DMS 273 (cell line): ENCODE data around the gene RANBP3L.
A peak's percentile ranks its signal among the peaks of the same experiment; 100 is the strongest.
"Not testable (repeated sequence)": the region's sequence is repeated elsewhere in the genome, so short reads cannot be mapped to it uniquely, and the experiment has no call there.

Experiments used
- DNase-seq: peaks from one replicate; lab custom pipeline; 2025; ENCODE audit not compliant: unreplicated experiment; lab: John Stamatoyannopoulos, UW

Gene RANBP3L

DNA sequence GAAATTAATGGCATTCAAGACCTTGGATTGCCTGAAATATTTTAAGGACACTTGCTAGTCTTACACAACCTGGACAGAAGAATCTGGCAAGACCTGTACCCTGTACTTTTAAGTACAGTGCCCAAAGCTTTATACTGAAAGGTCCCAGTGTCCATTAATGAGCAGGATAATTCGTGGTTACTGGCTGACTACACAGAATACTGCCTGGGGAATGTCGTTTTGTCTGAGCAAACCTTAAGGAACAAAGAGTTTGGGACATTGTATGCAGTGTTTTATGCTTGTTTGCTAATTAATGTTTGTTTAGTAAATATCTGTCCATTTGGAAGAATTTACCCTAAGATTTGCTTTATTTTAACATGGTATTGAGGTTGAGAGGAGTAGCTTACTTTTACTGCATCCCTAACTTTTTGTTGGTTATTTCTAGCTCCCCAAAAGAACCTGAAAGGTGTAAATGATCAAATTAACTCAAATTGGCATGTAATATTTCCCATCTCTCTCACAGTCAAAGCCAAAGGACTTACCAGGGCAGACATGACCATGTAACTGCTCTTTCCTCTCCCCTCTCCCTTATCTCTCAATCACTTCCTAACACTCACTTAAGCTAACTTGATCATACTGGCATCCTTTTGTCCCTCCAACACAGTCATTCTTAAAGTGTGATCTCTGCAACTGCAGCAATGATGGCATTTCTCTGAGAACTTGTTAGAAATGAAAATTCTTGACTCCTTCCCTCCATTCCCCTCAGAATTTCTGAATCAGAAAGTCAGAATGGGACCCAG lies 15.7 kb downstream of the RANBP3L start:
- DNase-seq: no peak

DNA sequence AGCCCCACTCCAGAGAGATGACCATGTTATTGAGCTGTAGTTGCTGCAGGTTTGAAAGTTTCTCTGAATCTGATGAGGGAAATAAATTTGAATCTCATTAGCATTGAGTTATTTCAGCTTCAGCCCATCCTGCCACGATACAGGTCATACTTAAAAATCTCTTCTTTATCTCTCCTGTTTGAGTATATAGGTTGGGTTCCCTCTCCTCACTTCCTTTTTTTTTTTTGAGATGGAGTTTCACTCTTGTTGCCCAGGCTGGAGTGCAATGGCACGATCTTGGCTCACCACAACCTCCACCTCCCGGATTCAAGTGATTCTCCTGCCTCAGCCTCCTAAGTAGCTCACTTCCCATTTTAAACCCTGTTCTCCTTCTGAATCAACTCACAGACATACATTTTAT lies 17.9 kb downstream of the RANBP3L start:
- DNase-seq: not testable (repeated sequence)

DNA sequence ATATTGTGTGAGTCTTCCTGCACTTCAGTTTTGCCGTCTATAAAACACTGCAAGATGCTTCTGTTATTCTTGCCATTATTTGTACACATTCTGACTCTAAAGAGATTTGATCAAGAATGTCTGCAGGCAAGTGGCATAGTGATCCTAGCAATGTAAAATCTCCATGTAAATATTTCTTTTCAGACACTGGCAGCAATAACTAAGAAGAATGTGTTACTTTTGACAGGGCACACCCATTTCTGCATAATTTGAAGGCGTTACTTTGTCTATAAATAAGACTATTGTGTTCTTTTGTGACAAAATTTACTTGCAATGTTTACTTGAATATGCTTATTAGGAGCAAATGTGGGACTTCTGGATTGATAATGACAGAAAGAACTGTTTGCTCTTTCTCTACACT lies 20.1 kb downstream of the RANBP3L start:
- DNase-seq: no peak

DNA sequence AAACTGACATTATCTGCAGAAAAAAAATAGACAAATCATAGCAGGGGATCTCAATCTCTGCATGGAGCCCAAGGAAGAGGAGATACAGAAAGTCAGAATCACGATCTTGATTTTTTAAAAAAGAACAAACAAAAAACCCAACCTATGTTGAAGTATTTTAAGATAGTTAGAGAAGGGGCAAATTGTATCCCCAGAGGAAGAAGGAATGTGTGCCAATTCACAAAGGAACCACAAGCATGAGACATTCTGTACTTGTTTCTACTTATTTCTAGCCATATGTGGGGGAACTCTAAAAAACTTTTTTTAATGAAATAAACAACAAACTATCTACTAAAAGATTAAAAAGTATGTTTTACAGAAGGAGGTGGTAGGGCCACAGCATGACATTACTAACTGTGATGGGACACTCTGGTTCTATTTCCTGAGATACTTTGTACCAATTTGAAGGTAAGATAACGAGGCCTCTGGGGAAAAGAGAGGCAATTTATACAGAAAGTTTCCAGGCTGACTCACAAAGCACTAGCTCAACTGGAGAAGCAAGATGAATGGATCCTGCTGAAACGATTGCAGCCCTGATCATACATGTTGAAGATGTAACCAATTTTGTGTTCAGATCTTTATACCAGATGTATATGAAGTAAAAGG lies 22.5 kb downstream of the RANBP3L start:
- DNase-seq: peak; percentile 44

- DNase-seq: no peak
Measured at GRCh38 chr5:36277521-36278176, 24.1 kb downstream of the RANBP3L start.

DNA sequence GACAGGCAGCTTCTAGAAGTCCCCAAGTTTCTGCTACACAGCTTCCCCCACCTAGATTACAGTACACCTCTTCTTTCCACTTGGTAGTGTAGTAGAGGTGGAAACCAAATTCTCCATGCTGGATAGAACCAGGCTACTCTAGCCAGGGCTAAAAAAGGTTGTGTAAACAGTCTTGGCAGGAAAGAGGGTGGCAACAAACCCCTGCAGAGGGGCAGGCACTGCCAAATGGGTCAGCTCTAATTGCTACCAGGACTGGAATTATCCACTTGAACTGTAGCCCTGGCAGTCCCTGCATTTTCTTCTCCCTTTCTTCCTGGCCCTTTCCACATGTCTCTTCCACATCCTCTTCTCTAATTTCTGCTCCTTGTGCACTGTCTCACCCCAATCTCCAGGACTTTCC lies 24.8 kb downstream of the RANBP3L start:
- no peak for DNase-seq

GRCh38 chr5:36273809-36274526 lies 27.7 kb downstream of the RANBP3L start:
- no peak for DNase-seq

GRCh38 chr5:36272136-36272690 lies 29.5 kb downstream of the RANBP3L start:
- no peak for DNase-seq

- no peak for DNase-seq
Measured at GRCh38 chr5:36270876-36271575, 30.7 kb downstream of the RANBP3L start.

- DNase-seq: no peak
Measured at GRCh38 chr5:36270175-36270574, 31.5 kb downstream of the RANBP3L start.

DNA sequence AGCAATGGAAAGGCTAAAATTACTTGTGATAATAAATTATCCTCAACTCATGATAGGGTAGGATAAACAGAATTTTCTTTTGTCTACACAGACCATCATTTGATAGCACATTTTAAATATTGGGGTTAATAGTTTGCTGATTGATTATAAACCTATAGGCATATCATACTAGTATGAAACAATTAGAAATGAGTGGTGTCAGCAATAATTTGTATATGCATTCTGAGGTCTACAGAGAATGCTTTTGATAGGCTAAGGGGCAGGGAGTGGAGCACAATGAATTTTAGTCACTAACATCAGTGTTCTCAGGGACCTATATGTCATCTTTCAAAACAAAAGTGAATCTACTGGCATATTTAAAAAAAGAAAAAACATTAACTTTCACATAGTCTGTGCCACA lies 32.2 kb downstream of the RANBP3L start:
- no peak for DNase-seq

GRCh38 chr5:36267905-36268304 lies 33.8 kb downstream of the RANBP3L start:
- DNase-seq: no peak

DNA sequence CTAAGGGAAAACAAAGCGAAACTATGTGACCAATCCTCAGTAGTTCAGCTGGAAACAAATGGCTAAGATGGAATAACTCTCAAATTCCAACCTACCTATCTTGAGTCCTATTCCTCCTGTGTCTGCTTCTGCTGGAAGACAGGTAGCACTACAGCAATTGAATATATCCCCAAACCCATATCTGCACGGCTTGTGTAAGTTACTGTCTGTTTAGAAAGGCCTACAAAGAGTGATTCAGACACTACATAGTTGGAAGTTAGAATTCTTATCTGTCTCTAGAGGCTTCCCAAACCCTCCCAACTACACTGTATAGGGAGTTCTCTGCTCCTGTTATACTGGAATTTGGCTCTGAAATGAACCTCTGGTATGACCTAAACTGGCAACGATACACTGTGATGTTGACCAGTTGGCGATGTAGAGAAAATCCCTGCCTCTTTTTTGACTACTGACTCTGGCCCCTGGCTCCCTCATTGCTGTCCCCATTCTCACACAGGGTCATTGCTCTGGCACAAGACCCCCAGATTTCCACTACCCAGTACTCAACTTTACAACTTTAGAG lies 37.4 kb downstream of the RANBP3L start:
- no peak for DNase-seq

GRCh38 chr5:36261186-36261585 lies 40.5 kb downstream of the RANBP3L start:
- DNase-seq: no peak

- no peak for DNase-seq
Measured at GRCh38 chr5:36253575-36253974, 48.1 kb downstream of the RANBP3L start.

- DNase-seq: no peak
Measured at GRCh38 chr5:36252722-36253365, 48.9 kb downstream of the RANBP3L start.

DNA sequence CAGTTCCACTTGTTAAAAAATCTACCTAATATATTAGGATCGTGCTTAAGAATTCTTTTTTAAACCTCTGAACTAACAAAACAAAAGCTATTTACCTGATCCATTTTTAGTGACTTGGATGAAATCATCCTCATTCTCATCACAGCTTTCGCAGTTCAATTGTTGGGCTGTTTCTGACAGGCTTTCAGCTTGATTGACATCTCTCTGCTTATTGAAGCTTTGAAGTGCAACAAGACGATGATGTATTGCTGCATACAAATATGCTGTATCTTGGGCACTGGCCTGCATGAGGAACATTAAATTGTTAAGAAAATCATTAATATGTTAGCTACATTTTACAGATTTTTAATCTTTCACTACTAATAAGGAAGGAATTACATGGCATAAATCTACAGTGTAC lies 50.5 kb downstream of the RANBP3L start:
- no peak for DNase-seq

GRCh38 chr5:36250427-36250826 lies 51.3 kb downstream of the RANBP3L start:
- no peak for DNase-seq

- DNase-seq: no peak
Measured at GRCh38 chr5:36246036-36246800, 55.5 kb downstream of the RANBP3L start.
